NCI-H187 (cell line): ENCODE results near the gene PCDH1.

Source experiments
- DNase-seq, 2 experiments: peaks; one replicate each; lab custom pipeline; 2025; lab: John Stamatoyannopoulos, UW

Gene PCDH1

DNA sequence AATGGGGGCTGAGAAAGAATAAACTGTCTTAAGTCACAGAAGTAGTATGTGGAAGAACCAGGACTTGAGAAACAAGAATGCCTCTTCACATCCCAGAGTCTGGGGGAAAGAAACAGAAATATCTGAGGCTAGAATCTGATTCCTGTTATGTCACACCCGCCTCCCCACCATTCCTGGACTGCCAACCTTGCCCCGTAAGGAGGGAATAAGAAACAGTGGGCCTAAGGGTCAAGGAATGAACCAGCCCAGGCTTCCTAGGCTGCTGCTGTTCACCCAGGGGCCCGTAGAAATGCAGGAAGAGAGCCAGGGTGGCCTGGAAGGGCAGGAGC, 4.3 kb downstream of the PCDH1 start:
- DNase-seq: no peak

DNA sequence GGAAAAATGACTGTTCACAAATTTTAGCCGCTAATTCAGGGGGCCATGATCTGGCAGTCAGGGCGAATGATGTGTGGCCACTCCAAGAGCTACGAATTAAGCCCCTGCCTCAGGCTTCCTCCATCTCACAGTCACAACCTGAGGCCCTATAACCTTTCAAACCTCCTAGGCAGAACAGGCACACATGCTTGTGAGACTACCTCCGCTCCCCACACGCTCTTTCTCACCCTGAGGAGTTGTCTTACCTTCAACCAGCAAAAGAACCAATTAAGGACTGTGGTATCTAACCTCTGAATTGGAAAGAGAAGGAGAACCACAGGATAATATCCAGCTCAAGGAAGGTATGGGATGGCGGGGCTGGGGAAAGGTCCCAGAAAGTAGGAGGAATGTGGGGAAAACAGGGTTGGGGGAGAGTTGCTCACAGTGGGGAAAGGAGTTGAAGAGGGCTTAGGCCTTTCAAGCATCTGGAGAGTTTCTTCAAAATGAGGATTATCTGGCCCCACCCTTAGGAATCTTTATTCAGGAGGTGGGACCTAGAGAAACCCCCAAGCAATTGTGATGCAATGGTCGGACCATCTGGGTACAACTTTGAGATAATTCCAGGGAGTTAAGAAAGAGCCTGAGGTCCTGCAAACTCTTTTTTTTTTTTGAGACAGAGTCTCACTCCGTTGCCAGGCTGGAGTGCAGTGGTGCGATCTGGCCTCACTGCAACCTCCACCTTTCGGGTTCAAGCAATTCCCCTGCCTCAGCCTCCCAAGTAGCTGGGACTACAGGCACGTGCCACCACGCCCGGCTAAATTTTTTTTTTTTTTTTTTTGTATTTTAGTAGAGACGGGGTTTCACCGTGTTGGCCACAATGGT, 5.5 kb downstream of the PCDH1 start:
- no peak for DNase-seq

DNA sequence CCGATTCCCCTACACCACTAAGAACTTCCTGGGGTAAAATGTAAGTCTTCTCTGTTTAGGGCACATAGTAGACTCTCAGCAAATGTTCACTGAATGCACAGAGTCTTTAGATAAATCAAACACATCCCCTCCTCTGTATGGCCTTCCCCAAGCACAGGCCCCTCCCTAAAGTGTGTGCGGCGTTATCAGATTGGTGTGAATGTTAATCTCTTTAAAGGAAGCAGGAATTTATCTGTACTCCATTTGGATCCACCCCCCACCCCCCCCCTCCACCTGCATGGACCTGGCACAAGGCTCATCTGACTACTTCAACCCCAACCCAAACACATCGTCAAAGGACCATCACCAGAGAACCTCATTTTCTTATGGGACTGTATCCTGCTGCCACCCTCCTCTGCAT, 6.3 kb downstream of the PCDH1 start:
- DNase-seq: no peak

DNA sequence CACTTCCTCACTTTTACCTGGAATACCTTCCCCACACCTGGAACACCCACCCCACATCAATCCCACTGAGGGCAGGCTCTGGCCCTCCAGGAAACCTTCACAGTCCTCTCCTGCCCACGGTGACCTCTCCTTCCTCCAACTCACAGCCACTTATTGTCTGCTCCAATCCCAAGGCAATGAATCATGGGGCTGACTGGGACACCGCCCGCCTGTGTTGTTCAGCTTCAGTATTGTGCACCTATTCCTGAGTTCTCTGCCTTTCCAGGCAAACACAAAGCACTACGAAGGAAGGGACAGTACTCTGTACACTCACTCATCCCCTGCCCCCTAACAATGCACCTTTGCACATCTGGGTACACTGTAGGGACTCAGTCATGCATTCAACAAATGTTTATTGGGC, 7.3 kb downstream of the PCDH1 start:
- no peak for DNase-seq

DNA sequence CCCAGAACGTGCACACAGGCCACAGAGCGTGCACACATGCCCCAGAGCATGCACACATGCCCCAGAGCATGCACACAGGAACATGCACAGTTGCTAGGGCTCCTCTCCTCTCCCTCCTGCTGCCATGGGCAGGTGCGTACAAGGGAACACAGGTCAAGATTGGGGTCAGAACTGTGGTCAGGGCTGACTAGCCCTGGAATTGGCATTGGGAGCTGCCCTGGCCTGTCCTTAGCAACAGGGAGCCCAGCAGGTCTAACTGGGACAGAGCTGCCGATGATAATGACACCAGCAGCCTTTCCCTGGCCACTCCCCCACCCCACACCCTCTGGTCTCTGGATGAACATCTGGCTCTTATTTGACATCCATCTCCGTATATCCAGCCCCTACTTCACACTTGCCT, 8.0 kb downstream of the PCDH1 start:
- no peak for DNase-seq

DNA sequence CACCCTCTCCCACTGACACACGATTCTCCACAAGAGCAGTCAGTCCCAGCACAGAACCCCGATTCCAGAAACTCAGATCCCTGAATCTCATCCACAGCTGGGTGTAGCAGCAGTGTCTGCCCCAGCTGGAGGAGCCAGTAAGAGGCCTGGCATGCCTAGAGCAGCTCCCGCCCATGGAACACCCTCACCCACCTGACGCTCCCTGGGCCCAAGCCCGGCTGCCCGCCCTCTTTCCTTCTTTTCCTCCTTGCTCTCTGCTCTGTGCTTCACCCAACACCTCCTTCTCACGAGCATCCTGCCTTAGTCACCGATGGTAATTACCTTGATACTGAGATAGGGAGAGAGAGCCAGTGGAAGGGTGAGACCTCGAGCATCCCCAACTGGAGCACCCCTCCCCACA, 8.7 kb downstream of the PCDH1 start:
- DNase-seq: no peak

DNA sequence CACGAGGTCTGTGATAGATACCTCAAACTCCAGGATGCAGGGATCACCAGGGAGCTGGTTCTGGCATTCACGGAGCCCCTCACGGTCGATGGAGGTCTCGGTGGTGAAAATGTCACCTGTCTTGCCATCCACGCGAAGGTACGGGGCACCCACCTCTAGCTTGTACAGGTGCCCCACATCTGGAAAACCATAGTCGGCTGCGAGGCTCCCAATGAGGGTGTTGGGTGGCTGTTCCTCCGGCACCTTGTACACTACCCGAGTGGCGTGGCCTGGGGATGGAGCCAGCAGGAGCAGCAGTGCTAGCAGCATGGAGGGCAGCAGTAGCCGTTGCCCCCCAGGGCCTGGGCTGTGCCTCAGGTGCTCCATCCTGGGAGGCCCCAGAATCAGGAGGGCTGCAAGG, 9.2 kb downstream of the PCDH1 start:
- no peak for DNase-seq

DNA sequence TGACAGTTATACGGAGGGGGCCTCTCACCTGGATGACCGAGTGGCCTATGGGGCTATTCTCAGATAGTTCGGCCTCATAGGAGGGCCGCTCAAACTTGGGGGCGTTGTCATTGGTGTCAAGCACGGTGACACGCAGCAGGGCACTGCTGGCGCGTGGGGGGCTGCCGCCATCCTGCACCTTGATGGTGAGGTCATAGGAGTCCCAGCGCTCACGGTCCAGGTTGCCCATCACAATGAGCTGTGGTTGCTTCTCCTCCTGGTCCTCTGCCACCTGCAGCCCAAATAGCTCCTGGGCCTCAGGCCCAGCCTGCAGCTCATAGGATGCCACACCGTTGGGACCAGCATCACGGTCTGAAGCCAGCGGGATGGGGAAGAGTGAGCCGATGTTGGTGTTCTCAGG, 9.7 kb downstream of the PCDH1 start:
- no peak for DNase-seq

DNA sequence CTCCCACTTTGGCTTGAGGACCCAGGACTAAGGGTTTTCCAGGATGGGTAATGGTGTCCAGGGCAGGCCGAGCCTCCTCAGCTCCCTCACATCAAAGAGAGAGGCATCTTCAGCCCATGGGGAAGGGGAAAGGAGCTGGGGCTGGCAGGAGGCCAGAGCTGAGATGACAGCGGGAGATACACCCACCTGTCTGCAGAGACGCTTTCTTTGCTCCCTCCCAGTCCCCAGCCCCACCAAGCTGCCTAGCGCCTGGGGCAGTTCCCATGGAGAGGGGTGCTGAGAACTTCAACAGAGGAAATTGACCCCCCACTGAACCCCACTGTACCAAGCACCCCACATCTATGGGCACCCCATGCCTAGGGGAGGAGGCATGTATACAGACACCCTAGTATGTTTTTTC, 10.6 kb downstream of the PCDH1 start:
- no peak for DNase-seq

DNA sequence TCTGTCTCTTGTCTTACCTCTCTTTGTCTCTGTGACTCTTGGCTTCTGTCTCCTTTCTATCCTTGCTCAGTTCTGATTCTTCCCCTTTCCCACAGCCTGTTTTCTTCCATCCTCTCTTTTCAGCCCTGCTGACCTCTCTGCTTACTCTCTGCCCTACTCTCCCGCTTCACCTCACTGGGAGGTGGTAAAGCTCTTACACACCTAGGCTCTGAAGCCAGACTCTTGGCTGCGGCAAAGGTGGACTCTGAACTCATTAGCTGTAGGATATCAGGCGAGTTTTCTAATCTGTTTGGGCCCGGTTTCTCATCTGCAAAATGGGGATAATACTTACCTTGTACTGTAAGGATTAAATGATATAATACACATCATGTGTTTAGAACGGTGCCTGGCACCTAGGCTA, 11.1 kb downstream of the PCDH1 start:
- DNase-seq: no peak

DNA sequence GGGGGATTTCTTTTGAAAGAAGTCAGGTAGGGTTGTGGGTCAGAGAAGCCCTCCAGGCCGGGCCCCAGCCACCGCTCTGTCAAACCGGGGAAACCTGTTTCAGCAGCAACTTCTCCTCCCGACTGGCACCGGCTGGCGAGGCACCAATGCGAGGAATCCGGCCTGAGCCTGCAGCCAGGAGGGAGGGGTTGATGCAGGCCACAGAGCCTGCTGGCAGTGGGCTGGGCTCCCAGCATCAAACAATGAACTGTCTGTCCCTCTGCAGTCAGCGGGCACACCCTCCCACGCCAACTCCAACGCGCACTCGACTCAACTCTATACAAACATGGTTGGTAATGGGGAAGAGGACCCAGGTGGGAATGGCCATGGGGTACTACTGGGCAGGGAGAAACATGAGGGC, 12.1 kb downstream of the PCDH1 start:
- DNase-seq: no peak

DNA sequence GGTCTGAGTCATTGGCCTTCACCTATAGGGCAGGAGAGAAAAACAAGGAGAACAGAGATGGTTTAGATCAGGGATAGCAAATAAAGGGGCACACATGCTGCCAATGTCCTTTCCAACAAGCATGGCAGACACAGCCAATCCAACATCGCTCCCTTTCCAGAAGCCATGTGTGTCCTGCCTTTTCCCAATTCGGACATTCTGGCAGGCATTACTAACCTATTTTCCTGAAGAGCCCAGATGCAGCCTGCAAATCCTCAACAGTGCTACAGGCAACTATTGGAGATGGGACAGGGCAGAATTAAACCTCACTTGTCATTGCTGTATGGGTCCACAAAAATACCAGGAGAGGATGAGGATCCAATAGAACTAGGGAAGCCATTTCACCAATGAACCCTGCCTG, 12.8 kb downstream of the PCDH1 start:
- no peak for DNase-seq

DNA sequence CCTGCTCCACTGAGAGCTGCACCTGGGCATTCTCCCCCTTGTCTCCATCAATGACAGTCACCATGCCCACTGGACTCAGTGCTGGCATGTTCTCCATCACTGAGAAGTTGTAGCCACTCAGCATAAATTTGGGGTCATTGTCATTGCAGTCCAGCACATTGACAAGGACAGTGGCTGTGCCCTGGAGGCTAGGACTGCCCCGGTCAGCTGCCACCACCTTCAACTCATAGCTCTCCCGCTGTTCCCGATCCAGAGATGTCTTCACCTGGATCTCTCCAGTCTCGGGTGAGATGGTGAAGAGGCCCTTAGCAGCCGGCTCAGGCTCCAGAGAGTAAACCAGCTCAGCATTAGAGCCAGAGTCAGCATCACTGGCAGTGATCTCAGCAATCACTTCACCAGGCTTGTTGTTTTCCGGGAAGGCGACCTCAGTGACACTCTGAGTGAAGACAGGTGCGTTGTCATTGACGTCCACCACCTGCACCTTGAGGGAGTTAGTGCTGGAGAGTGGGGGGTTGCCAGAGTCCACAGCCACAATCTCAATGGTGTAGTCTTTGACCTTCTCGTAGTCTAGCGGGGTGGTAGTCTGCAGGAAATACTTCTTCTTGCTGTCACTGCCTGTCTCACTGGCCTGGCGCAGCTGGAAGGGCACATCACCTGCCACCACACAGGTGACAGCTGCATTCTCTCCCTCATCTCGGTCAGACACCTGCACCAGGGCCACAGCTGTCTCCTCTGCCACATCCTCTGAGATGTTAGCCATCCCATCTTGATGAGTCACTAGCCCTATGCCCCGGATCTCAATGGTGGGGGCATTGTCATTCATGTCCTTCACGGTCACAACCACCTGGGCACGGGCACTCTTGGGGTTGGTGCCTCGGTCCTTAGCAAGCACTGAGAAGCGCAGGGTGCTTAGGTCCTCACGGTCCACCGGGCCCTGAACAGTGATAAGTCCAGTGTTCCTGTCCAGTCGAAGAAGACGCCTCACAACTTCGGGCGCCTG, 13.5 kb downstream of the PCDH1 start:
- no peak for DNase-seq

DNA sequence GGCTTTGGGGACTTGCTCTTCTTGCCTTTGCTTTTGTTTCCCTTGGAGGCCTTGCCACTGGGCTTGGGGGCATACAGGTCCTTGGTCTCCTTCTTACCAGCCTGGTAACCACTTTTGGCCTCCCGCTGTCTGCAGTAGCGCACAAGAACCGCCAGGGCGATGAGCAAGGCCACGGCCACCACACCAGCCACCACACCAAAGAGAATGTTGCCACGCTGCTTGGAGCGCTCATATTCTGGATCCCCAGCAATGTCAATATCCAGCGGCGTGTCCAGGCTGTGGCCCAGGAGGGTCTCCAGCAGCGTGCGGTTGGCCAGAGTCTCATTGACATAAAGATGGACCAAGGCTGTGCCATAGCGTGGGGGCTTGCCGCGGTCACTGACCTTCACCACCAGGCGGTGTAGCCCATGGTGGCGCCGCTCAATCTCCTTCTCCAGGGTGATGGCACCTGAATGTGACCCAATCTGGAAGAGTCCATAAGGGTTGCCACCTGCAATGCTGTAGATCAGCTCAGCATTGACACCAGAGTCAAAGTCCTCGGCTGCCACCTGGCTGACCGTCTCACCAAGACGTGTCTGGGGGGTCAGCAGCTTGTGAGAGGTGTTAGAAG, 14.5 kb downstream of the PCDH1 start:
- DNase-seq: no peak

DNA sequence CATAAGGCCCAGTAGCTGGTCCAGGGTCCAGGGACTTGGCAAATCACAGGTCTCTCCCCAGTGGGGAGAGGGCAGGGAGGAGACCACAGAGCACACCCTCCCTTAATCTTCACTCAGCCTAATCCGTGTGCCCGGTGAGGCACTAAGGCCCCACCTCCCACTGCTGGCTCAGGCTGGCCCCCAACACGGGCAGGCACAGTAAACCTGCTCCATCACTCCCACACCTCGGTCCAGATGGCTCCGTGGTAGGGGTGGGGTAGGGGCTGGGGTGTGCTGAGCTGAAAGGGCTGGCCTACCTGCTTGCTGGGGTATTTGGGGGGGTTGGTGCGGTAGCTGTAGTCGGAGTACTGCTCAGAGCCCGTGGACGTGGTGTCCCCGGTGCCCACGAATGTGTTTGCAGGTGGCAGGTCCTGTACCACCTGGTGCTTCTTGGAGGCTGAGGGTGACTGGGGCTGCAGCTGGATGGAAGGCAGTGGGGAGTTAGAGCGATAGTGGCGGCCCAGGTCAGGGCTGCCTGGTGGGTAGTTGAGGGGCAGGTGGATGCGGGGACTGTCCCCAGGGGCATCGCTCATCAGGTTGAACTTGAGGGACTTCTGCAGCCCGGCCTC, 15.2 kb downstream of the PCDH1 start:
- DNase-seq: no peak

DNA sequence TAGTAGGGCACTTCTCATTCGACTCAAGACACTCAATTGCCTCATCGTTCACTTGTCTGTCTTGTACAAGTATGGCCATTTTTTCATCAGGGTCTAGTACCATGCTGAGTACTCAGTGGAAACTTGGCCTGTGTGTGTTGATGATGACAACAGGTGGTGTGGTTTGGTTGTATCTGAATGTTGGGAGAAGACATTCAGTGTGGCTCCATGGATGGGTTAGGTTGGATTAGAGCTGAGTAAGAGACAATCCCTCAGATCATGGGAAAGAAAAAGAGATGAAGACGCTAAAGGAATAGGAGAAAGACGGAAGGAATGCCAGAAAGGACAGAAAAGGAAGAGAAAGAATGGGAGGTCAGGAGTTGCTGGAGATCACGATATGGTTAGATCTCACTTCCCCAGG, 17.0 kb downstream of the PCDH1 start:
- DNase-seq: no peak

DNA sequence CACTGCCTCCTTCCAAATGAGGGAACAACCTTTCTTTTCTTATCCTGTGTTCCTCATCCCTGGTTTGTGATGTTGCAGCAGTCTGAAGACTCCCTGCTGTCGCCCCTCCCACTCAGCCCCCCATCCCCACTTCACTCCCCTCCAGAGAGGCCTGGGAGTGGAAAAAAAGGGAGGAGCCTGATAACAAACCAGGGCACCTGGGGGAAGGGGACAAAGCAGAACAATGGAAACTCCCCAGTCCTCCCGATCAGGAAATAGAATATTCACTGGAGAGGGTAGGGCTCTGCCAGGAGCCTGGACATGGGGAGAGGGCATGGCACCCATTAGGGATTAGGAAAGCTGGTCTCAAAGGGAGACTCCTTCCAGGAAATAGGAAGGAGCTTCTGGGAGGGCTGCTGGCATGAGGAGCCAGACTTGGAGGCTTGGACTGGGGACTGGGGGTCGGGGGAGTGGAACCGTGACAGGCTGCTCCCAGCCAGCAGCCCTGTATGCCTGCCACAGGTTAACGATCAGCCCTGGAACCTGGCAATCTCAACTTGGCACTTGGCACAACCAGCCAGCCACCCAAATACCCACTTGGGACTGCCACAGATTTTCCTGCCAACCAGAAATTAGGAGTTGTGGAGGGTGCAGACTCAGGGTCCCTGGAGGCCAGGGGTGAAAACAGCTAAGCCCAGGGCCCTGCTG, 20.0 kb downstream of the PCDH1 start:
- no peak for DNase-seq

DNA sequence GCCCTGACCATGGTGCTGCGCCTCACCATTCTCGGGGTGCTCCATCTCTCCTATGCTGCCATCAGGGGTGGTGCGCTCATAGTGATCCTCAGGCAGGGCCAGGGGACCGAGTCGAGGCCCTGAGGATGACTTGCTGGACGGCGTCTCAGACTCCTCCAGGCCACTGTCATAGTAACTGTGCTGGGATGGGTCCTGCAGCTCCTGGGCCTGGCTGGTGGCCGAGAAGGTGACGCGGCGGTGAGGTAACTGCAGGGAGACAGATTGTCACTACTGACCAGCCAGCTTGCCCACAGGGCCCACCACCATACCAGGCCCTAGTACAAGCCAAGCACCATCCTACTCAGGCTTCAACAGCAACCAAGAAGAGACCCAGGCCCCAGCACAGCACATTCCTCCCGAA, 21.0 kb downstream of the PCDH1 start:
- DNase-seq: no peak

DNA sequence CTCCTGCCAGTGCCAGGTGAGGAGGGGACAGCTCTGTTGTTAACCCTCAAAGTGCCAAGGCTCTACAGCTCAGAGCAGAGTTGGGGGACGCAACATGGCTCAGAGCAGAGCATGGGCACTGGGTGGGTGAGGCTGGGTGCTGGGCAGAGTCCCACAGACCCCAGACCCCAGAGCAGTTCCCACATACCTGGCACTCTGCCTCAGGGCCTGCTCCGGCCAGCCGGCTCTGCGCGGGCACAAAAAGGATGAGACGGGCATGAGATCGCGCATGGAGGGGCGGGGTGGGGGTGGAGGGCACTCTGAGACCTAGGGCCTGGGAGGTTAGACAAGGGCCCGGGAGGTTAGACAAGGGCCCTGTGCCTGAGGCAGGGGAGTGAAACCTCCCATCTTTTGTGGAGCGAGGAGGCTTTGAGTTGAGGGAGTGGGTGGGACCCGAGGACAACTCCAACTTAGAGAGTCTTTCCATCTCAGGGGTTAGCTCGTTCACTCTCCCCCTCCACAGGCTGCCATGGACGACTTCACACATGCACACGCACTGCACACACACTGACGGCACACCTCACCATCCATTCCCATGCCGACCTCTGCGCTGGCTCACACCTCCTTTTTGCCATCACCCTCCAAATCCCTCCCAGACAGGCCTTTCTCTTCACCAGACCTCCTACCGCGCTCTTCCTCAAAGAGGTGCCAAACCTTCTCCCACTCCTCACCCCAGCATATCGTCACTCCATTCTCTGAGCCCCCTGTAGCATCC, 22.0 kb downstream of the PCDH1 start:
- no peak for DNase-seq

DNA sequence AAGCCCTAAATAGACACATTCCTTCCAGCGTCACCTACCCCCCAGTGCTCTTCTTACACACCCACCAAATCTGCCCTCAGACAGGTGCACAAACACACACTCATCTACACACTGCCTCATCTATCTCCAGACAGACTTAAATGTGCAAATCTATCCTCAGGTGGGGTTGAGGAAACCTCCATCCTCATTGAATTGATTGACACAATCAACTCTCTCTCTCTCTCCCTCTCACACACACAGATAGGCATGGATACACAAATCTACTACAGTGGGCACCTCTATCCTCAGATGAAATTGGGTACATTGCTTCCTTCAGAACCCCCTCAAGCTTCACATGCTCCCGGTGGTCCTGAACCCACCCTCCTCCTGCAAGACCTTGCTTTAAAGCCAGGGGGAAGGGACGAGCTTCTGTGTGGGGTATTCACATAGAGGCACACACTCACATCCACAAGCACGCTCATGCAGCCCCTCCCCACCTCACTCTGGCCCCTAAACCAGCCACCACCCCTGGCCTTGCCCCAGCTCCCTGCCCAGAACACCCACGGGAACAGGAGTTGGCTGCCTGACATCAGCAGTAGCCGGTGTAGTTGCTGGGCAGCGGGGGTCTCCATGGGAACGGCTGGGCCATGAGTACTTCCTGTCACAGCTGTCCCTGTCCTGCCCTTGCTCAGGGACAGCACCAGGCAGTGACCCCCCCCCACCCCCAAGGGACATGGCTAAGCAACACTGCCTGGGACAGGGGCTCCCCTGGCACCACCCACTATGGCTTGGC, 22.8 kb downstream of the PCDH1 start:
- DNase-seq: no peak
